GM23338 (cell line): ENCODE results near the gene RABGAP1L. TPM values are rescaled to one million over a fixed set of nuclear protein-coding genes. Genes with fewer than 3 reads are reported as not detected.
A peak's percentile ranks its signal among the peaks of the same experiment; 100 is the strongest.

Experiments used
- ATAC-seq: fragments of 200-7000 bp; cut with Tn5 transposase; 3 replicates; pipeline ENCODE4 v1.9.1; 2020
- DNase-seq: peaks from one replicate; pipeline ENCODE4 v3.0.0-alpha.2; 2015; ENCODE audit warnings: low spot score
- H2AFZ ChIP-seq: fragments of 200-600 bp; sonication (generic); 2 replicates; pipeline ENCODE4 v1.8.0; 2016; ENCODE audit warnings: antibody characterized with exemption, mild to moderate bottlenecking, moderate library complexity
- H3F3A ChIP-seq: fragments of 200-600 bp; sonication (generic); replicated peaks from 2 replicates; pipeline ENCODE4 v1.8.0; 2017; ENCODE audit warnings: antibody characterized with exemption, mixed run types, low read depth
- H3K27ac ChIP-seq: fragments of 200-600 bp; sonication (generic); 2 replicates; pipeline ENCODE4 v1.6.1; 2016; ENCODE audit warnings: low read depth
- H3K27me3 ChIP-seq: fragments of 200-600 bp; sonication (generic); 2 replicates; pipeline ENCODE4 v1.8.0; 2016; ENCODE audit warnings: mild to moderate bottlenecking, mixed run types, moderate library complexity; ENCODE audit not compliant: insufficient read depth
- H3K36me3 ChIP-seq: fragments of 200-600 bp; sonication (generic); 2 replicates; pipeline ENCODE4 v1.8.0; 2016; ENCODE audit warnings: mild to moderate bottlenecking; ENCODE audit not compliant: insufficient read depth
- H3K4me1 ChIP-seq: fragments of 200-600 bp; sonication (generic); 2 replicates; pipeline ENCODE4 v1.8.0; 2016; ENCODE audit warnings: mild to moderate bottlenecking, moderate library complexity; ENCODE audit not compliant: insufficient read depth
- H3K4me2 ChIP-seq: fragments of 200-600 bp; sonication (generic); 2 replicates; pipeline ENCODE4 v1.7.1; 2017; ENCODE audit warnings: mixed run types
- H3K4me3 ChIP-seq: fragments of 200-600 bp; sonication (generic); 2 replicates; pipeline ENCODE4 v1.6.1; 2016; ENCODE audit warnings: mixed run types
- H3K79me2 ChIP-seq: fragments of 200-600 bp; sonication (generic); replicated peaks from 2 replicates; pipeline ENCODE4 v1.8.0; 2017; ENCODE audit warnings: mild to moderate bottlenecking; ENCODE audit not compliant: insufficient read depth
- H3K9me2 ChIP-seq: fragments of 200-600 bp; sonication (generic); 2 replicates; pipeline ENCODE4 v1.8.0; 2017; ENCODE audit not compliant: insufficient read depth
- H4K20me1 ChIP-seq: fragments of 200-600 bp; sonication (generic); replicated peaks from 2 replicates; pipeline ENCODE4 v1.8.0; 2017; ENCODE audit warnings: mild to moderate bottlenecking; ENCODE audit not compliant: insufficient read depth
- H3K27ac Mint-ChIP-seq: 2 replicates; pipeline ENCODE4 v1.8.0; 2020; ENCODE audit warnings: inconsistent platforms, mild to moderate bottlenecking, moderate library complexity, mixed read lengths
- H3K27me3 Mint-ChIP-seq: 3 replicates; pipeline ENCODE4 v1.8.0; 2022; ENCODE audit warnings: low read depth, mild to moderate bottlenecking, moderate library complexity, mixed read lengths, inconsistent platforms; ENCODE audit not compliant: insufficient read depth, poor library complexity
- H3K36me3 Mint-ChIP-seq: 3 replicates; pipeline ENCODE4 v1.8.0; 2021; ENCODE audit warnings: low read depth, mild to moderate bottlenecking, inconsistent platforms, moderate library complexity, mixed read lengths
- H3K4me1 Mint-ChIP-seq: 3 replicates; pipeline ENCODE4 v1.8.0; 2020; ENCODE audit warnings: mild to moderate bottlenecking, inconsistent platforms, mixed read lengths
- H3K4me3 Mint-ChIP-seq: 3 replicates; pipeline ENCODE4 v1.8.0; 2021; ENCODE audit warnings: moderate library complexity, mild to moderate bottlenecking, inconsistent platforms, mixed read lengths
- H3K9me3 Mint-ChIP-seq: 3 replicates; pipeline ENCODE4 v1.8.0; 2020; ENCODE audit warnings: moderate library complexity, mild to moderate bottlenecking, inconsistent platforms, mixed read lengths
- CREB1 ChIP-seq: fragments of 250-450 bp; sonication (Bioruptor Pico); IDR thresholded peaks from 2 replicates; pipeline ENCODE4 v1.5.0; 2020; ENCODE audit warnings: low read depth, mild to moderate bottlenecking, moderate library complexity
- NANOG ChIP-seq: IDR thresholded peaks from 2 replicates; pipeline ENCODE4 v1.6.1; 2016; ENCODE audit warnings: antibody characterized with exemption, borderline replicate concordance
- STAT1 ChIP-seq: IDR thresholded peaks from one replicate; pipeline ENCODE4 v1.6.1; 2016; ENCODE audit warnings: antibody characterized with exemption; ENCODE audit not compliant: unreplicated experiment
- ZNF114 ChIP-seq: fragments of 250-450 bp; sonication (Bioruptor Pico); IDR thresholded peaks from 2 replicates; pipeline ENCODE4 v1.5.0; 2020; ENCODE audit warnings: mild to moderate bottlenecking, moderate library complexity
- polyA plus RNA-seq: library from polyadenylated mRNA; unstranded; fragments of >200 nt; fragmentation: Nextera tagmentation; extraction: Ambion mirVana; gene quantifications from 2 replicates; pipeline ENCODE4 v1.2.1, GENCODE V29; 2016
- total RNA-seq: library from RNA; depleted of rRNA; stranded (reverse); fragments of >200 nt; shearing (Covaris generic); gene quantifications from 2 replicates; pipeline ENCODE4 v1.2.3, GENCODE V29; 2014
- TF ChIP-seq, protein P1 (sequence below), 2 experiments: fragments of 200-600 bp in 1 of 2; sonication (generic) in 1 of 2; conservative IDR thresholded peaks; 2 replicates each; pipeline versions ENCODE4 v1.5.1 to v1.6.1; 2016 to 2017; ENCODE audit warnings: antibody characterized with exemption in 2 of 2, low read depth in 2 of 2, mild to moderate bottlenecking in 2 of 2, moderate library complexity in 1 of 2
- TF ChIP-seq, protein P2 (sequence below): IDR thresholded peaks from one replicate; pipeline ENCODE4 v1.6.1; 2018; ENCODE audit warnings: antibody characterized with exemption; ENCODE audit not compliant: unreplicated experiment
- TF ChIP-seq, protein P3 (sequence below): fragments of 250-450 bp; sonication (Bioruptor Pico); IDR thresholded peaks from 2 replicates; pipeline ENCODE4 v1.5.0; 2020; ENCODE audit warnings: mild to moderate bottlenecking, moderate library complexity

RABGAP1L gene
- total and polyA plus RNA-seq, 2 experiments from 2014 or later: 83.2 to 136 TPM

DNA sequence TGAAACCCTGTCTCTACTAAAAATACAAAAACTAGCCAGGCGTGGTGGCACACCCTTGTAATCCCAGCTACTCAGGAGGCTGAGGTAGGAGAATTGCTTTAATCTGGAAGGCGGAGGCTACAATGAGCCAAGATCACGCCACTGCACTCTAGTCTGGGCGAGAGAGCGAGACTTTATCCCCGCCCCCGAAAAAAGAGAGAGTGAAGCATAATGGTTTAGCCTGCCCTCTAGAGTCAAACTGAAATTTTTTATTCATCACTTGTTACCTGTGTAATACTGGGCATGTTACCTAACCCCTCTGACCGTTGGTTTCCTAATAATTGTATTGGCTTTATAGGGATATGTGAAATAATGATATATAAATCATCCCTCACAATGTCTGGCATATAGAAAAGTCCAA is 307.3 kb downstream of the RABGAP1L start:
- H3K9me2 ChIP-seq: no peaks in the 10 kb centered on the region; the same call in 1 of the 2 replicates
- peak; percentile 33; the same call in 2 of the 3 replicates for ATAC-seq
- peak; percentile 44 for DNase-seq
- no peak overlapping the region for H3K4me3 ChIP-seq
- Mint-ChIP-seq H3K9me3 (no peaks in the 10 kb centered on the region), H3K4me3 (no peak overlapping the region), H3K36me3 (no peaks in the 10 kb centered on the region), H3K4me1 (no peaks in the 10 kb centered on the region), H3K27ac (no peak overlapping the region), H3K27me3 (no peaks in the 10 kb centered on the region)
- H2AFZ ChIP-seq: no peak overlapping the region
- no peaks in the 10 kb centered on the region for H4K20me1 ChIP-seq
- no peak overlapping the region for H3K4me2 ChIP-seq
- TF ChIP-seq STAT1 (no peak), CREB1 (CRISPR knock-in tag) (no peak), NANOG (no peak), ZNF114 (CRISPR knock-in tag) (no peak)
- TF ChIP-seq, protein P1, sequence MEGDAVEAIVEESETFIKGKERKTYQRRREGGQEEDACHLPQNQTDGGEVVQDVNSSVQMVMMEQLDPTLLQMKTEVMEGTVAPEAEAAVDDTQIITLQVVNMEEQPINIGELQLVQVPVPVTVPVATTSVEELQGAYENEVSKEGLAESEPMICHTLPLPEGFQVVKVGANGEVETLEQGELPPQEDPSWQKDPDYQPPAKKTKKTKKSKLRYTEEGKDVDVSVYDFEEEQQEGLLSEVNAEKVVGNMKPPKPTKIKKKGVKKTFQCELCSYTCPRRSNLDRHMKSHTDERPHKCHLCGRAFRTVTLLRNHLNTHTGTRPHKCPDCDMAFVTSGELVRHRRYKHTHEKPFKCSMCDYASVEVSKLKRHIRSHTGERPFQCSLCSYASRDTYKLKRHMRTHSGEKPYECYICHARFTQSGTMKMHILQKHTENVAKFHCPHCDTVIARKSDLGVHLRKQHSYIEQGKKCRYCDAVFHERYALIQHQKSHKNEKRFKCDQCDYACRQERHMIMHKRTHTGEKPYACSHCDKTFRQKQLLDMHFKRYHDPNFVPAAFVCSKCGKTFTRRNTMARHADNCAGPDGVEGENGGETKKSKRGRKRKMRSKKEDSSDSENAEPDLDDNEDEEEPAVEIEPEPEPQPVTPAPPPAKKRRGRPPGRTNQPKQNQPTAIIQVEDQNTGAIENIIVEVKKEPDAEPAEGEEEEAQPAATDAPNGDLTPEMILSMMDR (conservative IDR thresholded peaks at IDR 0.05; ENCODE audit: low read depth in 2 of 2): peak; percentile 27 to 41; a peak in 3 of 4 replicates
- TF ChIP-seq, protein P2, sequence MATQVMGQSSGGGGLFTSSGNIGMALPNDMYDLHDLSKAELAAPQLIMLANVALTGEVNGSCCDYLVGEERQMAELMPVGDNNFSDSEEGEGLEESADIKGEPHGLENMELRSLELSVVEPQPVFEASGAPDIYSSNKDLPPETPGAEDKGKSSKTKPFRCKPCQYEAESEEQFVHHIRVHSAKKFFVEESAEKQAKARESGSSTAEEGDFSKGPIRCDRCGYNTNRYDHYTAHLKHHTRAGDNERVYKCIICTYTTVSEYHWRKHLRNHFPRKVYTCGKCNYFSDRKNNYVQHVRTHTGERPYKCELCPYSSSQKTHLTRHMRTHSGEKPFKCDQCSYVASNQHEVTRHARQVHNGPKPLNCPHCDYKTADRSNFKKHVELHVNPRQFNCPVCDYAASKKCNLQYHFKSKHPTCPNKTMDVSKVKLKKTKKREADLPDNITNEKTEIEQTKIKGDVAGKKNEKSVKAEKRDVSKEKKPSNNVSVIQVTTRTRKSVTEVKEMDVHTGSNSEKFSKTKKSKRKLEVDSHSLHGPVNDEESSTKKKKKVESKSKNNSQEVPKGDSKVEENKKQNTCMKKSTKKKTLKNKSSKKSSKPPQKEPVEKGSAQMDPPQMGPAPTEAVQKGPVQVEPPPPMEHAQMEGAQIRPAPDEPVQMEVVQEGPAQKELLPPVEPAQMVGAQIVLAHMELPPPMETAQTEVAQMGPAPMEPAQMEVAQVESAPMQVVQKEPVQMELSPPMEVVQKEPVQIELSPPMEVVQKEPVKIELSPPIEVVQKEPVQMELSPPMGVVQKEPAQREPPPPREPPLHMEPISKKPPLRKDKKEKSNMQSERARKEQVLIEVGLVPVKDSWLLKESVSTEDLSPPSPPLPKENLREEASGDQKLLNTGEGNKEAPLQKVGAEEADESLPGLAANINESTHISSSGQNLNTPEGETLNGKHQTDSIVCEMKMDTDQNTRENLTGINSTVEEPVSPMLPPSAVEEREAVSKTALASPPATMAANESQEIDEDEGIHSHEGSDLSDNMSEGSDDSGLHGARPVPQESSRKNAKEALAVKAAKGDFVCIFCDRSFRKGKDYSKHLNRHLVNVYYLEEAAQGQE: no peak
- TF ChIP-seq, protein P3, sequence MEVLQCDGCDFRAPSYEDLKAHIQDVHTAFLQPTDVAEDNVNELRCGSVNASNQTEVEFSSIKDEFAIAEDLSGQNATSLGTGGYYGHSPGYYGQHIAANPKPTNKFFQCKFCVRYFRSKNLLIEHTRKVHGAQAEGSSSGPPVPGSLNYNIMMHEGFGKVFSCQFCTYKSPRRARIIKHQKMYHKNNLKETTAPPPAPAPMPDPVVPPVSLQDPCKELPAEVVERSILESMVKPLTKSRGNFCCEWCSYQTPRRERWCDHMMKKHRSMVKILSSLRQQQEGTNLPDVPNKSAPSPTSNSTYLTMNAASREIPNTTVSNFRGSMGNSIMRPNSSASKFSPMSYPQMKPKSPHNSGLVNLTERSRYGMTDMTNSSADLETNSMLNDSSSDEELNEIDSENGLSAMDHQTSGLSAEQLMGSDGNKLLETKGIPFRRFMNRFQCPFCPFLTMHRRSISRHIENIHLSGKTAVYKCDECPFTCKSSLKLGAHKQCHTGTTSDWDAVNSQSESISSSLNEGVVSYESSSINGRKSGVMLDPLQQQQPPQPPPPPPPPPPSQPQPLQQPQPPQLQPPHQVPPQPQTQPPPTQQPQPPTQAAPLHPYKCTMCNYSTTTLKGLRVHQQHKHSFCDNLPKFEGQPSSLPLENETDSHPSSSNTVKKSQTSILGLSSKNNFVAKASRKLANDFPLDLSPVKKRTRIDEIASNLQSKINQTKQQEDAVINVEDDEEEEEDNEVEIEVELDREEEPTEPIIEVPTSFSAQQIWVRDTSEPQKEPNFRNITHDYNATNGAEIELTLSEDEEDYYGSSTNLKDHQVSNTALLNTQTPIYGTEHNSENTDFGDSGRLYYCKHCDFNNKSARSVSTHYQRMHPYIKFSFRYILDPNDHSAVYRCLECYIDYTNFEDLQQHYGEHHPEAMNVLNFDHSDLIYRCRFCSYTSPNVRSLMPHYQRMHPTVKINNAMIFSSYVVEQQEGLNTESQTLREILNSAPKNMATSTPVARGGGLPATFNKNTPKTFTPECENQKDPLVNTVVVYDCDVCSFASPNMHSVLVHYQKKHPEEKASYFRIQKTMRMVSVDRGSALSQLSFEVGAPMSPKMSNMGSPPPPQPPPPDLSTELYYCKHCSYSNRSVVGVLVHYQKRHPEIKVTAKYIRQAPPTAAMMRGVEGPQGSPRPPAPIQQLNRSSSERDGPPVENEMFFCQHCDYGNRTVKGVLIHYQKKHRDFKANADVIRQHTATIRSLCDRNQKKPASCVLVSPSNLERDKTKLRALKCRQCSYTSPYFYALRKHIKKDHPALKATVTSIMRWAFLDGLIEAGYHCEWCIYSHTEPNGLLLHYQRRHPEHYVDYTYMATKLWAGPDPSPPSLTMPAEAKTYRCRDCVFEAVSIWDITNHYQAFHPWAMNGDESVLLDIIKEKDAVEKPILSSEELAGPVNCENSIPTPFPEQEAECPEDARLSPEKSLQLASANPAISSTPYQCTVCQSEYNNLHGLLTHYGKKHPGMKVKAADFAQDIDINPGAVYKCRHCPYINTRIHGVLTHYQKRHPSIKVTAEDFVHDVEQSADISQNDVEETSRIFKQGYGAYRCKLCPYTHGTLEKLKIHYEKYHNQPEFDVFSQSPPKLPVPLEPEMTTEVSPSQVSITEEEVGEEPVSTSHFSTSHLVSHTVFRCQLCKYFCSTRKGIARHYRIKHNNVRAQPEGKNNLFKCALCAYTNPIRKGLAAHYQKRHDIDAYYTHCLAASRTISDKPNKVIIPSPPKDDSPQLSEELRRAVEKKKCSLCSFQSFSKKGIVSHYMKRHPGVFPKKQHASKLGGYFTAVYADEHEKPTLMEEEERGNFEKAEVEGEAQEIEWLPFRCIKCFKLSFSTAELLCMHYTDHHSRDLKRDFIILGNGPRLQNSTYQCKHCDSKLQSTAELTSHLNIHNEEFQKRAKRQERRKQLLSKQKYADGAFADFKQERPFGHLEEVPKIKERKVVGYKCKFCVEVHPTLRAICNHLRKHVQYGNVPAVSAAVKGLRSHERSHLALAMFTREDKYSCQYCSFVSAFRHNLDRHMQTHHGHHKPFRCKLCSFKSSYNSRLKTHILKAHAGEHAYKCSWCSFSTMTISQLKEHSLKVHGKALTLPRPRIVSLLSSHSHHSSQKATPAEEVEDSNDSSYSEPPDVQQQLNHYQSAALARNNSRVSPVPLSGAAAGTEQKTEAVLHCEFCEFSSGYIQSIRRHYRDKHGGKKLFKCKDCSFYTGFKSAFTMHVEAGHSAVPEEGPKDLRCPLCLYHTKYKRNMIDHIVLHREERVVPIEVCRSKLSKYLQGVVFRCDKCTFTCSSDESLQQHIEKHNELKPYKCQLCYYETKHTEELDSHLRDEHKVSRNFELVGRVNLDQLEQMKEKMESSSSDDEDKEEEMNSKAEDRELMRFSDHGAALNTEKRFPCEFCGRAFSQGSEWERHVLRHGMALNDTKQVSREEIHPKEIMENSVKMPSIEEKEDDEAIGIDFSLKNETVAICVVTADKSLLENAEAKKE (CRISPR knock-in tag): no peak
- no peak overlapping the region for H3K27ac ChIP-seq
- H3F3A ChIP-seq: no peaks in the 10 kb centered on the region
- no peaks in the 10 kb centered on the region for H3K79me2 ChIP-seq
- H3K4me1 ChIP-seq: no peaks in the 10 kb centered on the region
- H3K27me3 ChIP-seq: no peaks in the 10 kb centered on the region
- no peaks in the 10 kb centered on the region for H3K36me3 ChIP-seq
